BLaER1 treated with 17β-estradiol and CSF1 and Interleukin-3, amounts not matched to agents 10 nM and 100 nM (cell line): ENCODE data around the gene TAS2R40.
A peak's percentile ranks its signal among the peaks of the same experiment; 100 is the strongest.

Source experiments
- H3K27ac ChIP-seq, 11 experiments: shearing (Covaris generic); formaldehyde crosslinking; 2 replicates each; pipeline ENCODE4 v1.8.1; 2022
- H3K27me3 ChIP-seq, 11 experiments: shearing (Covaris generic); formaldehyde crosslinking; 2 replicates each; pipeline ENCODE4 v1.8.1; 2022
- H3K36me3 ChIP-seq, 11 experiments: shearing (Covaris generic); formaldehyde crosslinking; 2 replicates each; pipeline ENCODE4 v1.8.1; 2022
- H3K4me1 ChIP-seq, 10 experiments: shearing (Covaris generic); formaldehyde crosslinking; 2 replicates each; pipeline ENCODE4 v1.8.1; 2022
- H3K4me2 ChIP-seq, 11 experiments: shearing (Covaris generic); formaldehyde crosslinking; 2 replicates each; pipeline ENCODE4 v1.8.1; 2022
- H3K4me3 ChIP-seq, 10 experiments: shearing (Covaris generic); formaldehyde crosslinking; 2 replicates each; pipeline ENCODE4 v1.8.1; 2022
- H3K9ac ChIP-seq, 11 experiments: shearing (Covaris generic); formaldehyde crosslinking; 2 replicates each; pipeline ENCODE4 v1.8.1; 2022
- H3K9me3 ChIP-seq, 11 experiments: shearing (Covaris generic); formaldehyde crosslinking; replicated peaks in 1 of 11; 2 replicates each; pipeline ENCODE4 v1.8.1; 2022
- H4K20me1 ChIP-seq, 11 experiments: shearing (Covaris generic); formaldehyde crosslinking; 2 replicates each; pipeline ENCODE4 v1.8.1; 2022
- Cebpa-rat ChIP-seq, 11 experiments: shearing (Covaris generic); IDR thresholded peaks; 2 replicates each; pipeline ENCODE4 v1.8.1; 2022

Gene TAS2R40

GRCh38 chr7:143230602-143231457 is 9.0 kb downstream of the TAS2R40 start:
- TF ChIP-seq Cebpa-rat (IDR thresholded peaks at IDR 0.05): no peak

GRCh38 chr7:143233816-143234532 is 12.1 kb downstream of the TAS2R40 start:
- no peaks in the 10 kb centered on the region for H3K27me3 ChIP-seq
- H3K4me1 ChIP-seq: peaks cover 0 to 68% (median 11%) of the 10 kb centered on the region in 10 experiments; a peak in 12 of 20 replicates
- no peak overlapping the region for H3K9ac ChIP-seq
- H3K27ac ChIP-seq: peak overlapping the region in 3 of 11 experiments; percentile 30 to 96 (median 95); a peak in 7 of 22 replicates
- H3K36me3 ChIP-seq: no peaks in the 10 kb centered on the region
- TF ChIP-seq Cebpa-rat (IDR thresholded peaks at IDR 0.05): no peak
- no peaks in the 10 kb centered on the region for H4K20me1 ChIP-seq
- peak overlapping the region in 4 of 11 experiments; percentile 0 to 100 (median 70); a peak in 8 of 22 replicates for H3K4me2 ChIP-seq
- peaks cover 21 to 38% (median 29%) of the 10 kb centered on the region in 11 experiments; a peak in 21 of 22 replicates for H3K9me3 ChIP-seq
- no peak overlapping the region for H3K4me3 ChIP-seq

More at GRCh38 chr7:143230602-143231457, 9.0 kb downstream of the TAS2R40 start:
- H3K9me3 ChIP-seq: peaks cover 2 to 22% (median 9%) of the 10 kb centered on the region in 11 experiments; a peak in 14 of 22 replicates
- no peaks in the 10 kb centered on the region for H4K20me1 ChIP-seq
- H3K27ac ChIP-seq: no peak overlapping the region
- H3K9ac ChIP-seq: no peak overlapping the region
- H3K27me3 ChIP-seq: no peaks in the 10 kb centered on the region
- H3K4me2 ChIP-seq: no peak overlapping the region
- no peak overlapping the region for H3K4me3 ChIP-seq
- no peaks in the 10 kb centered on the region for H3K36me3 ChIP-seq
- peaks cover 0 to 67% (median 2%) of the 10 kb centered on the region in 10 experiments; a peak in 8 of 20 replicates for H3K4me1 ChIP-seq

- peak overlapping the region in 4 of 11 experiments; percentile 30 to 96 (median 92); a peak in 6 of 22 replicates for H3K27ac ChIP-seq
Measured at GRCh38 chr7:143234533-143234875, 12.7 kb downstream of the TAS2R40 start.

GRCh38 chr7:143235561-143235960 is 13.7 kb downstream of the TAS2R40 start:
- Histone ChIP-seq H3K27ac (peak overlapping the region in 4 of 11 experiments; percentile 44 to 96 (median 92); a peak in 8 of 22 replicates), H3K36me3 (no peaks in the 10 kb centered on the region), H3K9me3 (peaks cover 21 to 38% (median 29%) of the 10 kb centered on the region in 11 experiments; a peak in 21 of 22 replicates), H4K20me1 (no peaks in the 10 kb centered on the region), H3K4me2 (peak overlapping the region in 3 of 11 experiments; percentile 42 to 100 (median 98); a peak in 4 of 22 replicates), H3K9ac (peak overlapping the region in 1 of 11 experiments; percentile 34; a peak in 1 of 22 replicates), H3K4me1 (peaks cover 0 to 75% (median 27%) of the 10 kb centered on the region in 10 experiments; a peak in 13 of 20 replicates), H3K4me3 (no peak overlapping the region), H3K27me3 (no peaks in the 10 kb centered on the region)
- no peak for TF ChIP-seq Cebpa-rat (IDR thresholded peaks at IDR 0.05)

More at GRCh38 chr7:143234533-143234875, 12.7 kb downstream of the TAS2R40 start:
- TF ChIP-seq Cebpa-rat (IDR thresholded peaks at IDR 0.05): 0 out of 22 replicates have a peak, but pooled peaks of 1 of the 11 experiments have one; percentile 8
- Histone ChIP-seq H3K36me3 (no peaks in the 10 kb centered on the region), H3K4me3 (no peak overlapping the region), H4K20me1 (no peaks in the 10 kb centered on the region), H3K27me3 (no peaks in the 10 kb centered on the region), H3K4me1 (peaks cover 0 to 68% (median 17%) of the 10 kb centered on the region in 10 experiments; a peak in 12 of 20 replicates), H3K9ac (no peak overlapping the region), H3K9me3 (peaks cover 21 to 38% (median 29%) of the 10 kb centered on the region in 11 experiments; a peak in 21 of 22 replicates), H3K4me2 (peak overlapping the region in 4 of 11 experiments; percentile 0 to 100 (median 70); a peak in 7 of 22 replicates)

GRCh38 chr7:143236408-143236990 is 14.7 kb downstream of the TAS2R40 start:
- Histone ChIP-seq H4K20me1 (no peaks in the 10 kb centered on the region), H3K9ac (no peak overlapping the region), H3K4me2 (peak overlapping the region in 3 of 11 experiments; percentile 84 to 100 (median 98); a peak in 4 of 22 replicates), H3K27me3 (no peaks in the 10 kb centered on the region), H3K4me3 (peak overlapping the region in 1 of 10 experiments; percentile 2; a peak in 1 of 20 replicates), H3K4me1 (peaks cover 0 to 84% (median 29%) of the 10 kb centered on the region in 10 experiments; a peak in 13 of 20 replicates), H3K27ac (peak overlapping the region in 4 of 11 experiments; percentile 44 to 96 (median 92); a peak in 8 of 22 replicates), H3K9me3 (peaks cover 21 to 38% (median 29%) of the 10 kb centered on the region in 11 experiments; a peak in 21 of 22 replicates), H3K36me3 (no peaks in the 10 kb centered on the region)
- TF ChIP-seq Cebpa-rat (IDR thresholded peaks at IDR 0.05): no peak

GRCh38 chr7:143237366-143237765 is 15.5 kb downstream of the TAS2R40 start:
- Histone ChIP-seq H3K4me2 (peak overlapping the region in 5 of 11 experiments; percentile 77 to 100 (median 86); a peak in 10 of 22 replicates), H3K9ac (peak overlapping the region in 3 of 11 experiments; percentile 79 to 88 (median 84); a peak in 7 of 22 replicates), H3K36me3 (no peaks in the 10 kb centered on the region), H3K4me3 (peak overlapping the region in 4 of 10 experiments; percentile 1 to 49 (median 44); a peak in 6 of 20 replicates), H3K9me3 (peaks cover 21 to 34% (median 29%) of the 10 kb centered on the region in 11 experiments; a peak in 21 of 22 replicates), H3K4me1 (peaks cover 0 to 93% (median 33%) of the 10 kb centered on the region in 10 experiments; a peak in 14 of 20 replicates), H3K27me3 (no peaks in the 10 kb centered on the region), H4K20me1 (no peaks in the 10 kb centered on the region), H3K27ac (peak overlapping the region in 5 of 11 experiments; percentile 88 to 96 (median 90); a peak in 10 of 22 replicates)
- TF ChIP-seq Cebpa-rat (IDR thresholded peaks at IDR 0.05): no peak

GRCh38 chr7:143238289-143238980 is 16.6 kb downstream of the TAS2R40 start:
- no peaks in the 10 kb centered on the region for H3K27me3 ChIP-seq
- TF ChIP-seq Cebpa-rat (IDR thresholded peaks at IDR 0.05): no peak
- peak overlapping the region in 6 of 11 experiments; percentile 68 to 96 (median 90); a peak in 12 of 22 replicates for H3K27ac ChIP-seq
- no peaks in the 10 kb centered on the region for H4K20me1 ChIP-seq
- peak overlapping the region in 5 of 11 experiments; percentile 77 to 88 (median 79); a peak in 9 of 22 replicates for H3K9ac ChIP-seq
- no peaks in the 10 kb centered on the region for H3K36me3 ChIP-seq
- H3K4me1 ChIP-seq: peaks cover 0 to 97% (median 34%) of the 10 kb centered on the region in 10 experiments; a peak in 14 of 20 replicates
- H3K4me2 ChIP-seq: peak overlapping the region in 6 of 11 experiments; percentile 54 to 100 (median 85); a peak in 12 of 22 replicates
- H3K9me3 ChIP-seq: peaks cover 11 to 28% (median 22%) of the 10 kb centered on the region in 11 experiments; a peak in 21 of 22 replicates
- H3K4me3 ChIP-seq: peak overlapping the region in 3 of 10 experiments; percentile 44 to 49 (median 45); a peak in 6 of 20 replicates
